ENCODE results near the gene GRIP2.

DNA sequence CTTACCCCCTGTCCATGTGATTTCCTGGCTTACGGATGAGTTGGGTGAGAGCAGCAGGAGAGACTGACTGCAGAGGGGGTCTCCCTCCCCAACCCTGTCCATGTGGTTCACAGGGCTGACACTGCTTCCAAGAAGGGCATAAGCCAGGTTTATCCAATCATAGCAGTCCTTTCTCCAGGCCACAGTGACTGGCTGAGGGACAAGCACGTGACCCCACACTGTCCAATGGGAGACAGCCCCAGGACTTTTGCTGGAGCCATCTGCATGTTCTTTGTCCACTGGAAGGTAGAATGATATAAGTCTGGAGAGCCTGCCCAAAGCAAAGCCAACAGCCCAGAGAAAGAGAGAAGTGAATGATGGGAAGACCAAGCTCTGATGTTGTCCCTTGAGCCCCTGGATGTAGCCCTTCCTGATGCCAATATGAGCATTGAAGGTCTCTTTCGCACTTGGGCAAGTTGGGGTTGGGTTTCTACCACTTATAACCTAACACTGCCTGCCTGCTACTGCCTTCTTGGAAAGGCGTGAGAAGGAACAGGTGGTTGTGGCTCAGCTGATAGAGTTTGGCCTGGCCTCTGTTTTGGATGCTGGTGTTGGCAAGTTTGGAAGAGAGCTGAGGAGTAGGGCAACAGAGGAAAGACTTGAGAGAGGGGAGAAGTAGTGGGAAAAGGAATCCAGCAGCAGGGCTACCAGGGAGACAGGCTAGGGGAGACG lies 41.3 kb upstream of the GRIP2 start:
- TF ChIP-seq, protein P1, sequence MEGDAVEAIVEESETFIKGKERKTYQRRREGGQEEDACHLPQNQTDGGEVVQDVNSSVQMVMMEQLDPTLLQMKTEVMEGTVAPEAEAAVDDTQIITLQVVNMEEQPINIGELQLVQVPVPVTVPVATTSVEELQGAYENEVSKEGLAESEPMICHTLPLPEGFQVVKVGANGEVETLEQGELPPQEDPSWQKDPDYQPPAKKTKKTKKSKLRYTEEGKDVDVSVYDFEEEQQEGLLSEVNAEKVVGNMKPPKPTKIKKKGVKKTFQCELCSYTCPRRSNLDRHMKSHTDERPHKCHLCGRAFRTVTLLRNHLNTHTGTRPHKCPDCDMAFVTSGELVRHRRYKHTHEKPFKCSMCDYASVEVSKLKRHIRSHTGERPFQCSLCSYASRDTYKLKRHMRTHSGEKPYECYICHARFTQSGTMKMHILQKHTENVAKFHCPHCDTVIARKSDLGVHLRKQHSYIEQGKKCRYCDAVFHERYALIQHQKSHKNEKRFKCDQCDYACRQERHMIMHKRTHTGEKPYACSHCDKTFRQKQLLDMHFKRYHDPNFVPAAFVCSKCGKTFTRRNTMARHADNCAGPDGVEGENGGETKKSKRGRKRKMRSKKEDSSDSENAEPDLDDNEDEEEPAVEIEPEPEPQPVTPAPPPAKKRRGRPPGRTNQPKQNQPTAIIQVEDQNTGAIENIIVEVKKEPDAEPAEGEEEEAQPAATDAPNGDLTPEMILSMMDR (IDR thresholded peaks at IDR 0.05; ENCODE audit: low read depth, low read length): no peak
- no peak for TF ChIP-seq POLR2A (IDR thresholded peaks at IDR 0.05; ENCODE audit: extremely low read depth, insufficient read length)
- no peak for TF ChIP-seq MYC (IDR thresholded peaks at IDR 0.05; ENCODE audit: low read depth, low read length)
